ENCODE measurements around the gene TMEM254.
"Not testable (repeated sequence)": the region's sequence is repeated elsewhere in the genome, so short reads cannot be mapped to it uniquely, and the experiment has no call there.

GRCh38 chr10:80067821-80068220 lies 10.6 kb upstream of the TMEM254 start:
- not testable (repeated sequence) for TF ChIP-seq CTCF (conservative IDR thresholded peaks at IDR 0.05 in 1 of 2, IDR thresholded peaks at IDR 0.05 in 1 of 2; ENCODE audit: extremely low read depth in 1 of 2, insufficient read depth in 1 of 2, low read depth in 1 of 2, low read length in 2 of 2); EZH2 (IDR thresholded peaks at IDR 0.05; ENCODE audit: borderline replicate concordance, low read length)

All from mammary epithelial cell (primary cell).